H7 (cell line): ENCODE measurements around the gene RNF186. TPM values are rescaled to one million over a fixed set of nuclear protein-coding genes. Genes with fewer than 3 reads are reported as not detected.

Experiments used
- DNase-seq: peaks from one replicate; pipeline ENCODE4 v3.0.0; 2012
- H3K27me3 ChIP-seq: 2 replicates; pipeline ENCODE4 v1.6.0; 2011; ENCODE audit warnings: mild to moderate bottlenecking, low read length; ENCODE audit not compliant: control insufficient read depth, insufficient read depth
- H3K36me3 ChIP-seq: replicated peaks from 2 replicates; pipeline ENCODE4 v1.5.1; 2011; ENCODE audit warnings: low read length; ENCODE audit not compliant: control insufficient read depth, insufficient read depth
- H3K4me3 ChIP-seq: 2 replicates; pipeline ENCODE4 v1.5.1; 2011; ENCODE audit warnings: low read depth, mild to moderate bottlenecking, control low read depth, low read length, moderate library complexity; ENCODE audit not compliant: insufficient read depth
- total RNA-seq: library from RNA; depleted of rRNA; stranded (reverse); fragments of >200 nt; shearing (Covaris generic); gene quantifications from 2 replicates; pipeline ENCODE4 v1.2.3, GENCODE V29; 2014

RNF186 gene
- total RNA-seq, 1 experiment from 2014 or later, result not detected

- DNase-seq, result no peak
These were observed 830 bp downstream of the RNF186 start for GRCh38 chr1:19814244-19814661.

GRCh38 chr1:19813643-19813960 lies 1.5 kb downstream of the RNF186 start:
- Histone ChIP-seq H3K27me3 (no peaks in the 10 kb centered on the region), H3K4me3 (no peak overlapping the region), H3K36me3 (no peaks in the 10 kb centered on the region)
- DNase-seq, result no peak

More at GRCh38 chr1:19814244-19814661, 830 bp downstream of the RNF186 start:
- Histone ChIP-seq H3K4me3 (no peak overlapping the region), H3K27me3 (no peaks in the 10 kb centered on the region), H3K36me3 (no peaks in the 10 kb centered on the region)

- Histone ChIP-seq H3K36me3 (no peaks in the 10 kb centered on the region), H3K27me3 (no peaks in the 10 kb centered on the region), H3K4me3 (no peak overlapping the region)
- DNase-seq, result no peak
These were observed 2.0 kb downstream of the RNF186 start for GRCh38 chr1:19812875-19813642.

GRCh38 chr1:19811206-19811851 lies 3.8 kb downstream of the RNF186 start:
- DNase-seq, result peak; percentile 74
- no peak overlapping the region for H3K4me3 ChIP-seq
- no peaks in the 10 kb centered on the region for H3K36me3 ChIP-seq
- H3K27me3 ChIP-seq, result no peaks in the 10 kb centered on the region

- no peak overlapping the region for H3K4me3 ChIP-seq
- no peaks in the 10 kb centered on the region for H3K27me3 ChIP-seq
- H3K36me3 ChIP-seq, result no peaks in the 10 kb centered on the region
- no peak for DNase-seq
These were observed 5.9 kb downstream of the RNF186 start for GRCh38 chr1:19809044-19809750.

GRCh38 chr1:19808351-19808750 lies 6.7 kb downstream of the RNF186 start:
- no peak for DNase-seq
- Histone ChIP-seq H3K36me3 (no peaks in the 10 kb centered on the region), H3K27me3 (no peaks in the 10 kb centered on the region), H3K4me3 (no peak overlapping the region)

- no peak for DNase-seq
- Histone ChIP-seq H3K27me3 (peaks cover 17% of the 10 kb centered on the region), H3K36me3 (no peaks in the 10 kb centered on the region), H3K4me3 (no peak overlapping the region)
These were observed 10.2 kb downstream of the RNF186 start for GRCh38 chr1:19804831-19805251.

GRCh38 chr1:19802269-19802668 lies 12.8 kb downstream of the RNF186 start:
- H3K4me3 ChIP-seq, result no peak overlapping the region
- no peaks in the 10 kb centered on the region for H3K36me3 ChIP-seq
- DNase-seq, result peak; percentile 64
- peaks cover 27% of the 10 kb centered on the region for H3K27me3 ChIP-seq

- H3K4me3 ChIP-seq, result peak overlapping the region; percentile 45
- DNase-seq, result peak; percentile 68
- H3K36me3 ChIP-seq, result no peaks in the 10 kb centered on the region
- peaks cover 27% of the 10 kb centered on the region for H3K27me3 ChIP-seq
These were observed 14.8 kb downstream of the RNF186 start for GRCh38 chr1:19800076-19800804.

GRCh38 chr1:19799230-19800075 lies 15.6 kb downstream of the RNF186 start, which contains the start of gene TMCO4:
Gene TMCO4, minus strand, starts transcription at chr1:19799916. Its CDS starts 19,158 bp downstream, at chr1:19780758.
- Histone ChIP-seq H3K4me3 (peak within 1 kb of the TSS; percentile 45), H3K36me3 (no peaks in the 10 kb centered on the region), H3K27me3 (peaks cover 27% of the 10 kb centered on the region)
- DNase-seq, result peak; percentile 89

- no peak for DNase-seq
- no peaks in the 10 kb centered on the region for H3K36me3 ChIP-seq
- no peak overlapping the region for H3K4me3 ChIP-seq
These were observed 16.4 kb downstream of the RNF186 start for GRCh38 chr1:19798486-19799229.

GRCh38 chr1:19797827-19798226 lies 17.3 kb downstream of the RNF186 start:
- no peak overlapping the region for H3K4me3 ChIP-seq
- no peaks in the 10 kb centered on the region for H3K36me3 ChIP-seq
- no peak for DNase-seq
- H3K27me3 ChIP-seq, result peaks cover 27% of the 10 kb centered on the region

More at GRCh38 chr1:19798486-19799229, 16.4 kb downstream of the RNF186 start:
- peaks cover 27% of the 10 kb centered on the region for H3K27me3 ChIP-seq

GRCh38 chr1:19794583-19794982 lies 20.5 kb downstream of the RNF186 start:
- Histone ChIP-seq H3K4me3 (no peak overlapping the region), H3K36me3 (no peaks in the 10 kb centered on the region), H3K27me3 (peaks cover 9% of the 10 kb centered on the region)
- DNase-seq, result no peak
